Keratinocyte (primary cell): Measurements from ENCODE around the gene ATP12A.

Experiments
- EZH2 ChIP-seq: IDR thresholded peaks from one replicate; pipeline ENCODE4 v1.6.1; 2012; ENCODE audit warnings: inconsistent platforms, mild to moderate bottlenecking, low read length, moderate library complexity
- TF ChIP-seq, protein P1 (sequence below), 3 experiments: IDR thresholded peaks in 1 of 3; conservative IDR thresholded peaks in 1 of 3; optimal IDR thresholded peaks in 1 of 3; 2 replicates in 2 of 3; 3 replicates in 1 of 3; pipeline versions ENCODE3 to v1.5.1; 2011; ENCODE audit warnings: low read length in 3 of 3, mild to moderate bottlenecking in 3 of 3, moderate library complexity in 2 of 3, control low read depth in 1 of 3, inconsistent platforms in 1 of 3; ENCODE audit not compliant: insufficient read depth in 2 of 3; ENCODE audit errors: extremely low read depth in 1 of 3

DNA sequence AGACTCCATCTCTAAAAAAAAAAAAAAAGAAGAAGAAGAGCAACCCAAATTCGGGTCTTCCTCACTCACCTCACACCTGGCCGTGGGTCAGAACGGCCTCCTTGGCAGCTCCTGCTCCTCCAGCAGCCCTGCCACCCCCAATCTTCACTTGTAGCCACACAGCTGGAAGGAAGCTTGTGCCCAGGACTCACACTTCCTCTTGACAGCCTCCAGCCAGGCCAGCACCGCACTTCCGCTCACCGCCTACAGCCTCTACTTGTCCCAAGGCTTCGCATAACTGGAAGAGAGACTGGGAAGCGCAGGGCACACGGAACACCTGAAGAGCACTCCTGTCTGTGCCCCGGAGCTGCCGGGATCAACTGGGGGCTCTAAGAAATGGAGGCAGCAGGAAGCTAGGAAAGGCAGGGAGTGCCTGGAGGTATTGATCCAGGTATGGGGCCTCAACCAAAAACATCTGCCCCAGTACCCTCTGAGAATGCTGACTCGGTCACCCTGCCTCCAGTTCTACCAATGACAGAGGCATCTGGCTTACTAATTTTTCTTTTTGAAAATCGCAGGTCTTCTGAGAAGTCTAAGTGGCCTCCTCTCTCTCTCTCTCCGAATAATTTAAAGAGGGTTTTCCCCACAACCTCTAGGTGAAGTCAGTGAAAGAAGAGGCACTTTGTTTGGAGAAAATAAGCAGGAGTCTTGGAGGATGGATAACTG, 31.1 kb upstream of the ATP12A start:
- TF ChIP-seq, protein P1, sequence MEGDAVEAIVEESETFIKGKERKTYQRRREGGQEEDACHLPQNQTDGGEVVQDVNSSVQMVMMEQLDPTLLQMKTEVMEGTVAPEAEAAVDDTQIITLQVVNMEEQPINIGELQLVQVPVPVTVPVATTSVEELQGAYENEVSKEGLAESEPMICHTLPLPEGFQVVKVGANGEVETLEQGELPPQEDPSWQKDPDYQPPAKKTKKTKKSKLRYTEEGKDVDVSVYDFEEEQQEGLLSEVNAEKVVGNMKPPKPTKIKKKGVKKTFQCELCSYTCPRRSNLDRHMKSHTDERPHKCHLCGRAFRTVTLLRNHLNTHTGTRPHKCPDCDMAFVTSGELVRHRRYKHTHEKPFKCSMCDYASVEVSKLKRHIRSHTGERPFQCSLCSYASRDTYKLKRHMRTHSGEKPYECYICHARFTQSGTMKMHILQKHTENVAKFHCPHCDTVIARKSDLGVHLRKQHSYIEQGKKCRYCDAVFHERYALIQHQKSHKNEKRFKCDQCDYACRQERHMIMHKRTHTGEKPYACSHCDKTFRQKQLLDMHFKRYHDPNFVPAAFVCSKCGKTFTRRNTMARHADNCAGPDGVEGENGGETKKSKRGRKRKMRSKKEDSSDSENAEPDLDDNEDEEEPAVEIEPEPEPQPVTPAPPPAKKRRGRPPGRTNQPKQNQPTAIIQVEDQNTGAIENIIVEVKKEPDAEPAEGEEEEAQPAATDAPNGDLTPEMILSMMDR (optimal IDR thresholded peaks at IDR 0.05 in 1 of 3, IDR thresholded peaks at IDR 0.05 in 1 of 3, conservative IDR thresholded peaks at IDR 0.05 in 1 of 3; ENCODE audit: extremely low read depth in 1 of 3, insufficient read depth in 2 of 3, low read length in 3 of 3): no peak
- no peak for TF ChIP-seq EZH2
